SH-SY5Y (cell line): ENCODE data around the gene CIC.

ENCODE experiments used
- GATA2 ChIP-seq: IDR thresholded peaks from 2 replicates; pipeline ENCODE4 v1.6.1; 2011; ENCODE audit warnings: mild to moderate bottlenecking, low read depth, low read length
- GATA3 ChIP-seq: IDR thresholded peaks from 2 replicates; pipeline ENCODE4 v1.6.1; 2011; ENCODE audit warnings: low read depth, mild to moderate bottlenecking, low read length, moderate library complexity

GRCh38 chr19:42232435-42232834 is 36.6 kb upstream of the CIC start:
- TF ChIP-seq GATA2 (no peak), GATA3 (no peak)
